Hepatocyte (in vitro differentiated cells): Measurements from ENCODE around the gene ABL2. TPM values are rescaled to one million over a fixed set of nuclear protein-coding genes. Genes with fewer than 3 reads are reported as not detected.
A peak's percentile ranks its signal among the peaks of the same experiment; 100 is the strongest.

Experiments used
- DNase-seq: peaks from one replicate; pipeline ENCODE4 v3.0.0-alpha.2; 2016; ENCODE audit warnings: low spot score
- H2AFZ ChIP-seq: fragments of 200-600 bp; sonication (generic); 2 replicates; pipeline ENCODE4 v1.6.0; 2016; ENCODE audit warnings: antibody characterized with exemption, mild to moderate bottlenecking
- H3K27ac ChIP-seq: fragments of 200-600 bp; sonication (generic); 2 replicates; pipeline ENCODE4 v1.5.1; 2016; ENCODE audit warnings: mild to moderate bottlenecking
- H3K27me3 ChIP-seq: fragments of 200-600 bp; sonication (generic); 2 replicates; pipeline ENCODE4 v1.6.1; 2016
- H3K36me3 ChIP-seq: fragments of 200-600 bp; sonication (generic); replicated peaks from 2 replicates; pipeline ENCODE4 v1.5.1; 2016; ENCODE audit warnings: low read depth; ENCODE audit not compliant: insufficient read depth
- H3K4me1 ChIP-seq: fragments of 200-600 bp; sonication (generic); 2 replicates; pipeline ENCODE4 v1.5.1; 2016; ENCODE audit warnings: mild to moderate bottlenecking, moderate library complexity; ENCODE audit not compliant: insufficient read depth
- H3K4me2 ChIP-seq: fragments of 200-600 bp; sonication (generic); 2 replicates; pipeline ENCODE4 v1.6.0; 2016
- H3K4me3 ChIP-seq: fragments of 200-600 bp; sonication (generic); 2 replicates; pipeline ENCODE4 v1.5.1; 2016; ENCODE audit warnings: mild to moderate bottlenecking
- H3K79me2 ChIP-seq: fragments of 200-600 bp; sonication (generic); 2 replicates; pipeline ENCODE4 v1.6.0; 2017; ENCODE audit warnings: mild to moderate bottlenecking
- H3K9me2 ChIP-seq: fragments of 200-600 bp; sonication (generic); replicated peaks from 2 replicates; pipeline ENCODE4 v1.6.0; 2017; ENCODE audit warnings: mild to moderate bottlenecking; ENCODE audit not compliant: insufficient read depth
- H3K9me3 ChIP-seq: fragments of 200-600 bp; sonication (generic); 2 replicates; pipeline ENCODE4 v1.5.1; 2016; ENCODE audit warnings: low read depth, mild to moderate bottlenecking
- H4K20me1 ChIP-seq: fragments of 200-600 bp; sonication (generic); 2 replicates; pipeline ENCODE4 v1.6.0; 2016; ENCODE audit warnings: mild to moderate bottlenecking; ENCODE audit not compliant: insufficient read depth, poor library complexity, severe bottlenecking
- CTCF ChIP-seq: fragments of 200-600 bp; sonication (generic); IDR thresholded peaks from 2 replicates; pipeline ENCODE4 v1.5.1; 2016; ENCODE audit warnings: antibody characterized with exemption, mild to moderate bottlenecking; ENCODE audit not compliant: poor library complexity
- EZH2 ChIP-seq: fragments of 200-600 bp; sonication (generic); IDR thresholded peaks from 2 replicates; pipeline ENCODE4 v1.6.1; 2016; ENCODE audit warnings: antibody characterized with exemption, mild to moderate bottlenecking, borderline replicate concordance
- EZH2phosphoT487 ChIP-seq: fragments of 200-600 bp; sonication (generic); IDR thresholded peaks from one replicate; pipeline ENCODE4 v1.6.1; 2018; ENCODE audit warnings: antibody characterized with exemption, mild to moderate bottlenecking, low read depth, moderate library complexity; ENCODE audit not compliant: unreplicated experiment, severe bottlenecking
- WGBS: methylation state at CpG from one replicate; pipeline ENCODE4 v1.1.6; 2016; ENCODE audit warnings: low lambda C conversion rate; ENCODE audit errors: missing lambda C conversion rate; 5-methylcytosine and 5-hydroxymethylcytosine counted together
- polyA plus RNA-seq: library from polyadenylated mRNA; unstranded; fragments of >200 nt; fragmentation: Nextera tagmentation; extraction: Ambion mirVana; gene quantifications from 2 replicates; pipeline ENCODE4 v1.2.1, GENCODE V29; 2016
- total RNA-seq: library from RNA; depleted of rRNA; stranded (reverse); fragments of >200 nt; gene quantifications from 2 replicates; pipeline ENCODE4 v1.2.3, GENCODE V29; 2014

Gene ABL2
- total and polyA plus RNA-seq, 2 experiments from 2014 or later = 8.6 to 11.6 TPM

GRCh38 chr1:179129702-179130473 is 99.6 kb downstream of the ABL2 start:
- H3K36me3 ChIP-seq = no peaks in the 10 kb centered on the region
- H3K4me1 ChIP-seq = no peaks in the 10 kb centered on the region
- H3K4me2 ChIP-seq = peak overlapping the region; percentile 42
- H3K9me3 ChIP-seq = no peaks in the 10 kb centered on the region
- peaks cover 4% of the 10 kb centered on the region for H3K79me2 ChIP-seq
- DNase-seq = no peak
- TF ChIP-seq EZH2 = no peak
- no peak for TF ChIP-seq CTCF
- TF ChIP-seq EZH2phosphoT487 = no peak
- H4K20me1 ChIP-seq = no peaks in the 10 kb centered on the region
- no peak overlapping the region for H3K4me3 ChIP-seq
- no peaks in the 10 kb centered on the region for H3K27me3 ChIP-seq
- no peak overlapping the region for H3K27ac ChIP-seq
- no peaks in the 10 kb centered on the region for H3K9me2 ChIP-seq
- WGBS = 94% methylated on average over 10 of the region's 10 CpGs
- no peak overlapping the region for H2AFZ ChIP-seq

- Histone ChIP-seq H3K4me2 (no peak overlapping the region), H3K9me3 (no peaks in the 10 kb centered on the region)
- 70% methylated on average over 4 of the region's 4 CpGs for WGBS
Observed at GRCh38 chr1:179128520-179128919, 101.0 kb downstream of the ABL2 start.

DNA sequence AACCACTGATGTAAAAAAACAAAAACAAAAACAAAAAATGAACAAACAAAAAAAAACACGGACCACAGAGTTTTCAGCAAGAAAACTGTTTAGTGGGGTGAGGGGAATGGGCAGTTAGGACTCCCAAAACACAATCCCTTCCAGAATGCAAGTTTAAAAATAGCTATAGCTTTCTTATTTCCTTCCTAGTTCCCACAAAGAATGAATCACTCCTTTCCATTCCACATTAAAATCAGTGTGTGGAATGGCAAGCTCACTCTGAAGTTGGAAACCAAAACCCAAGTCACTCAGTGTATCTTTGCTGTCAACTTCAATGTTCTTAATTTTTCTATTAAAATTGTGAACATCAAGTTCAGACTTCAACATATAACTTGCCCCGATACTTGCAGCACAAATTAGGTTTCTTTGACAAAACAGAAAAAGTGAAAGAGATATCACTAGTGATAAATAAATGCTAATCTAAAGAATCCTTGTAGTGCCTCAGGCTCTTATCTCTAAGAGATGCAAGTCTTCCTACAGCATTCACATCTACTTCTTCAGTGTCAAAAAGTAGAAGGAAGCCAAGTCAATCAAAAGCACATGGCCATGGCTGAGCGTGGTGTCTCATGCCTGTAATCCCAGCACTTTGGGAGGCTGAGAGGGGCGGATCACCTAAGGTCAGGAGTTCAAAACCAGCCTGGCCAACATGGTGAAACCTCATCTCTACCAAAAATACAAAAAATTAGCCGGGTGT is 102.1 kb downstream of the ABL2 start:
- no peak for DNase-seq
- H4K20me1 ChIP-seq = no peaks in the 10 kb centered on the region
- H3K36me3 ChIP-seq = no peaks in the 10 kb centered on the region
- H3K9me2 ChIP-seq = no peaks in the 10 kb centered on the region
- H3K79me2 ChIP-seq = no peaks in the 10 kb centered on the region
- TF ChIP-seq EZH2phosphoT487 (no peak), EZH2 (no peak), CTCF (no peak)
- no peak overlapping the region for H2AFZ ChIP-seq
- no peak overlapping the region for H3K4me2 ChIP-seq
- no peak overlapping the region for H3K27ac ChIP-seq
- no peaks in the 10 kb centered on the region for H3K27me3 ChIP-seq
- WGBS = 93% methylated on average over 5 of the region's 5 CpGs
- no peak overlapping the region for H3K4me3 ChIP-seq
- no peaks in the 10 kb centered on the region for H3K4me1 ChIP-seq
- H3K9me3 ChIP-seq = no peaks in the 10 kb centered on the region

More at GRCh38 chr1:179128520-179128919, 101.0 kb downstream of the ABL2 start:
- no peak for DNase-seq
- H3K9me2 ChIP-seq = no peaks in the 10 kb centered on the region
- no peaks in the 10 kb centered on the region for H4K20me1 ChIP-seq
- H3K27ac ChIP-seq = no peak overlapping the region
- no peak overlapping the region for H3K4me3 ChIP-seq
- H3K27me3 ChIP-seq = no peaks in the 10 kb centered on the region
- no peaks in the 10 kb centered on the region for H3K36me3 ChIP-seq
- H3K79me2 ChIP-seq = peaks cover 3% of the 10 kb centered on the region
- TF ChIP-seq CTCF (no peak), EZH2phosphoT487 (no peak), EZH2 (no peak)
- no peak overlapping the region for H2AFZ ChIP-seq
- no peaks in the 10 kb centered on the region for H3K4me1 ChIP-seq
